Measurements from ENCODE around the gene CD8B2. TPM values are rescaled to one million over a fixed set of nuclear protein-coding genes. Genes with fewer than 3 reads are reported as not detected.

The CD8B2 gene
- total RNA-seq, 1 donor from 2014 or later = not detected

- Mint-ChIP-seq H3K36me3 (ENCODE audit: unreplicated experiment) (no peaks in the 10 kb centered on the region), H3K4me1 (ENCODE audit: low read depth, unreplicated experiment) (no peaks in the 10 kb centered on the region), H3K27me3 (ENCODE audit: unreplicated experiment) (no peaks in the 10 kb centered on the region), H3K4me3 (ENCODE audit: unreplicated experiment) (no peak overlapping the region), H3K9me3 (ENCODE audit: unreplicated experiment) (no peaks in the 10 kb centered on the region), H3K27ac (ENCODE audit: unreplicated experiment) (no peak overlapping the region)
- no peak for DNase-seq
- no peak for TF ChIP-seq CTCF (IDR thresholded peaks at IDR 0.05; ENCODE audit: partially characterized antibody, unreplicated experiment)
Observed at GRCh38 chr2:106523976-106524665, 37.0 kb downstream of the CD8B2 start.

GRCh38 chr2:106530866-106531265, 43.7 kb downstream of the CD8B2 start:
- no peak for DNase-seq

GRCh38 chr2:106531676-106532214, 44.6 kb downstream of the CD8B2 start:
- no peak for DNase-seq
- H3K36me3 Mint-ChIP-seq (ENCODE audit: unreplicated experiment) = no peaks in the 10 kb centered on the region
- no peak overlapping the region for H3K4me3 Mint-ChIP-seq (ENCODE audit: unreplicated experiment)
- peaks cover 10% of the 10 kb centered on the region for H3K4me1 Mint-ChIP-seq (ENCODE audit: low read depth, unreplicated experiment)
- TF ChIP-seq CTCF (IDR thresholded peaks at IDR 0.05; ENCODE audit: partially characterized antibody, unreplicated experiment) = no peak
- peaks cover 2% of the 10 kb centered on the region for H3K27me3 Mint-ChIP-seq (ENCODE audit: unreplicated experiment)
- no peaks in the 10 kb centered on the region for H3K9me3 Mint-ChIP-seq (ENCODE audit: unreplicated experiment)
- H3K27ac Mint-ChIP-seq (ENCODE audit: unreplicated experiment) = no peak overlapping the region

More at GRCh38 chr2:106530866-106531265, 43.7 kb downstream of the CD8B2 start:
- peaks cover 2% of the 10 kb centered on the region for H3K27me3 Mint-ChIP-seq (ENCODE audit: unreplicated experiment)
- peaks cover 10% of the 10 kb centered on the region for H3K4me1 Mint-ChIP-seq (ENCODE audit: low read depth, unreplicated experiment)
- no peaks in the 10 kb centered on the region for H3K36me3 Mint-ChIP-seq (ENCODE audit: unreplicated experiment)
- no peak for TF ChIP-seq CTCF (IDR thresholded peaks at IDR 0.05; ENCODE audit: partially characterized antibody, unreplicated experiment)
- no peak overlapping the region for H3K27ac Mint-ChIP-seq (ENCODE audit: unreplicated experiment)
- H3K9me3 Mint-ChIP-seq (ENCODE audit: unreplicated experiment) = no peaks in the 10 kb centered on the region
- no peak overlapping the region for H3K4me3 Mint-ChIP-seq (ENCODE audit: unreplicated experiment)

- Mint-ChIP-seq H3K36me3 (ENCODE audit: unreplicated experiment) (no peaks in the 10 kb centered on the region), H3K4me1 (ENCODE audit: low read depth, unreplicated experiment) (peaks cover 10% of the 10 kb centered on the region), H3K9me3 (ENCODE audit: unreplicated experiment) (no peaks in the 10 kb centered on the region), H3K27me3 (ENCODE audit: unreplicated experiment) (peaks cover 2% of the 10 kb centered on the region), H3K27ac (ENCODE audit: unreplicated experiment) (no peak overlapping the region), H3K4me3 (ENCODE audit: unreplicated experiment) (no peak overlapping the region)
- no peak for TF ChIP-seq CTCF (IDR thresholded peaks at IDR 0.05; ENCODE audit: partially characterized antibody, unreplicated experiment)
- DNase-seq = no peak
Observed at GRCh38 chr2:106532236-106532635, 45.1 kb downstream of the CD8B2 start.

GRCh38 chr2:106534471-106534870, 47.3 kb downstream of the CD8B2 start:
- peak; percentile 58 for DNase-seq

More at GRCh38 chr2:106534471-106534870, 47.3 kb downstream of the CD8B2 start:
- no peak for TF ChIP-seq CTCF (IDR thresholded peaks at IDR 0.05; ENCODE audit: partially characterized antibody, unreplicated experiment)
- Mint-ChIP-seq H3K9me3 (ENCODE audit: unreplicated experiment) (no peaks in the 10 kb centered on the region), H3K4me3 (ENCODE audit: unreplicated experiment) (no peak overlapping the region), H3K27ac (ENCODE audit: unreplicated experiment) (no peak overlapping the region), H3K4me1 (ENCODE audit: low read depth, unreplicated experiment) (peaks cover 10% of the 10 kb centered on the region), H3K36me3 (ENCODE audit: unreplicated experiment) (no peaks in the 10 kb centered on the region), H3K27me3 (ENCODE audit: unreplicated experiment) (peaks cover 5% of the 10 kb centered on the region)

Data from glutamatergic neuron (in vitro differentiated cells).